SJCRH30 (cell line): ENCODE results near the gene RGS1. TPM values are rescaled to one million over a fixed set of nuclear protein-coding genes. Genes with fewer than 3 reads are reported as not detected.

Experiments used
- DNase-seq, 2 experiments: peaks; one replicate each; pipeline ENCODE4 v3.0.0-alpha.2; 2015 to 2020
- H3K27ac ChIP-seq: fragments of 250-450 bp; sonication (Bioruptor Pico); 2 replicates; pipeline ENCODE4 v1.5.1; 2020; ENCODE audit warnings: mild to moderate bottlenecking, moderate library complexity
- H3K27me3 ChIP-seq: fragments of 250-450 bp; sonication (Bioruptor Pico); 2 replicates; pipeline ENCODE4 v1.5.1; 2020; ENCODE audit warnings: mild to moderate bottlenecking, moderate library complexity
- H3K36me3 ChIP-seq: fragments of 250-450 bp; sonication (Bioruptor Pico); 2 replicates; pipeline ENCODE4 v1.5.1; 2020; ENCODE audit warnings: mild to moderate bottlenecking, moderate library complexity
- H3K4me1 ChIP-seq: fragments of 250-450 bp; sonication (Bioruptor Pico); 2 replicates; pipeline ENCODE4 v1.5.1; 2020; ENCODE audit warnings: mild to moderate bottlenecking, moderate library complexity
- H3K4me3 ChIP-seq: fragments of 250-450 bp; sonication (Bioruptor Pico); 2 replicates; pipeline ENCODE4 v1.5.1; 2020; ENCODE audit warnings: mild to moderate bottlenecking, moderate library complexity
- H3K9me3 ChIP-seq: fragments of 250-450 bp; sonication (Bioruptor Pico); replicated peaks from 2 replicates; pipeline ENCODE4 v1.5.1; 2020; ENCODE audit warnings: mild to moderate bottlenecking, moderate library complexity
- total RNA-seq: library from RNA; depleted of rRNA; stranded (reverse); fragments of >200 nt; shearing (Covaris generic); gene quantifications from 2 replicates; pipeline ENCODE4 v1.2.3, GENCODE V29; 2014

RGS1 gene
- total RNA-seq, 1 experiment from 2014 or later, result not detected

- no peak overlapping the region for H3K4me3 ChIP-seq
- no peaks in the 10 kb centered on the region for H3K4me1 ChIP-seq
- H3K36me3 ChIP-seq, result no peaks in the 10 kb centered on the region
- no peaks in the 10 kb centered on the region for H3K9me3 ChIP-seq
- no peak for DNase-seq
- no peaks in the 10 kb centered on the region for H3K27me3 ChIP-seq
- no peak overlapping the region for H3K27ac ChIP-seq
Measured at GRCh38 chr1:192587386-192588266, 12.1 kb downstream of the RGS1 start.

- no peak overlapping the region for H3K4me3 ChIP-seq
- no peak for DNase-seq
- no peaks in the 10 kb centered on the region for H3K4me1 ChIP-seq
- H3K36me3 ChIP-seq, result no peaks in the 10 kb centered on the region
- H3K9me3 ChIP-seq, result no peaks in the 10 kb centered on the region
- H3K27me3 ChIP-seq, result no peaks in the 10 kb centered on the region
- no peak overlapping the region for H3K27ac ChIP-seq
Measured at GRCh38 chr1:192588546-192588945, 13.0 kb downstream of the RGS1 start.

GRCh38 chr1:192589813-192590212, 14.2 kb downstream of the RGS1 start:
- Histone ChIP-seq H3K4me1 (no peaks in the 10 kb centered on the region), H3K4me3 (no peak overlapping the region), H3K27ac (no peak overlapping the region), H3K36me3 (no peaks in the 10 kb centered on the region), H3K9me3 (no peaks in the 10 kb centered on the region), H3K27me3 (no peaks in the 10 kb centered on the region)
- DNase-seq, result no peak

- H3K4me3 ChIP-seq, result no peak overlapping the region
- H3K36me3 ChIP-seq, result no peaks in the 10 kb centered on the region
- no peak for DNase-seq
- H3K9me3 ChIP-seq, result no peaks in the 10 kb centered on the region
- no peaks in the 10 kb centered on the region for H3K27me3 ChIP-seq
- H3K27ac ChIP-seq, result no peak overlapping the region
- H3K4me1 ChIP-seq, result no peaks in the 10 kb centered on the region
Measured at GRCh38 chr1:192592517-192592916, 16.9 kb downstream of the RGS1 start.

GRCh38 chr1:192592981-192593708, 17.6 kb downstream of the RGS1 start:
- no peak for DNase-seq
- H3K36me3 ChIP-seq, result no peaks in the 10 kb centered on the region
- no peaks in the 10 kb centered on the region for H3K4me1 ChIP-seq
- H3K4me3 ChIP-seq, result no peak overlapping the region
- H3K27me3 ChIP-seq, result no peaks in the 10 kb centered on the region
- H3K9me3 ChIP-seq, result no peaks in the 10 kb centered on the region
- H3K27ac ChIP-seq, result no peak overlapping the region

- no peak overlapping the region for H3K27ac ChIP-seq
- DNase-seq, result no peak
- H3K27me3 ChIP-seq, result no peaks in the 10 kb centered on the region
- H3K4me3 ChIP-seq, result no peak overlapping the region
- no peaks in the 10 kb centered on the region for H3K4me1 ChIP-seq
- H3K9me3 ChIP-seq, result no peaks in the 10 kb centered on the region
- H3K36me3 ChIP-seq, result no peaks in the 10 kb centered on the region
Measured at GRCh38 chr1:192595299-192595698, 19.7 kb downstream of the RGS1 start.

GRCh38 chr1:192598589-192598988, 23.0 kb downstream of the RGS1 start:
- Histone ChIP-seq H3K4me1 (no peaks in the 10 kb centered on the region), H3K9me3 (no peaks in the 10 kb centered on the region), H3K27me3 (no peaks in the 10 kb centered on the region), H3K4me3 (no peak overlapping the region), H3K27ac (no peak overlapping the region), H3K36me3 (no peaks in the 10 kb centered on the region)
- DNase-seq, result no peak

- no peaks in the 10 kb centered on the region for H3K27me3 ChIP-seq
- H3K9me3 ChIP-seq, result no peaks in the 10 kb centered on the region
- H3K36me3 ChIP-seq, result no peaks in the 10 kb centered on the region
- no peak overlapping the region for H3K27ac ChIP-seq
- no peaks in the 10 kb centered on the region for H3K4me1 ChIP-seq
- no peak for DNase-seq
- H3K4me3 ChIP-seq, result no peak overlapping the region
Measured at GRCh38 chr1:192600275-192600674, 24.7 kb downstream of the RGS1 start.

- Histone ChIP-seq H3K27me3 (no peaks in the 10 kb centered on the region), H3K4me1 (no peaks in the 10 kb centered on the region), H3K36me3 (no peaks in the 10 kb centered on the region), H3K9me3 (no peaks in the 10 kb centered on the region), H3K27ac (no peak overlapping the region), H3K4me3 (no peak overlapping the region)
- no peak for DNase-seq
Measured at GRCh38 chr1:192601143-192601542, 25.6 kb downstream of the RGS1 start.

- H3K27me3 ChIP-seq, result no peaks in the 10 kb centered on the region
- no peaks in the 10 kb centered on the region for H3K36me3 ChIP-seq
- H3K4me3 ChIP-seq, result no peak overlapping the region
- H3K27ac ChIP-seq, result no peak overlapping the region
- H3K4me1 ChIP-seq, result no peaks in the 10 kb centered on the region
- DNase-seq, result no peak
- no peaks in the 10 kb centered on the region for H3K9me3 ChIP-seq
Measured at GRCh38 chr1:192601567-192601966, 26.0 kb downstream of the RGS1 start.

- Histone ChIP-seq H3K36me3 (no peaks in the 10 kb centered on the region), H3K9me3 (no peaks in the 10 kb centered on the region), H3K27me3 (no peaks in the 10 kb centered on the region), H3K4me1 (no peaks in the 10 kb centered on the region), H3K27ac (no peak overlapping the region), H3K4me3 (no peak overlapping the region)
- no peak for DNase-seq
Measured at GRCh38 chr1:192602757-192603156, 27.2 kb downstream of the RGS1 start.

GRCh38 chr1:192603218-192603787, 27.7 kb downstream of the RGS1 start:
- no peak for DNase-seq
- Histone ChIP-seq H3K27ac (no peak overlapping the region), H3K4me1 (no peaks in the 10 kb centered on the region), H3K4me3 (no peak overlapping the region), H3K36me3 (no peaks in the 10 kb centered on the region), H3K27me3 (no peaks in the 10 kb centered on the region), H3K9me3 (no peaks in the 10 kb centered on the region)

GRCh38 chr1:192604979-192605620, 29.5 kb downstream of the RGS1 start:
- Histone ChIP-seq H3K4me1 (no peaks in the 10 kb centered on the region), H3K4me3 (no peak overlapping the region), H3K36me3 (no peaks in the 10 kb centered on the region), H3K27me3 (no peaks in the 10 kb centered on the region), H3K9me3 (no peaks in the 10 kb centered on the region), H3K27ac (no peak overlapping the region)
- peak in 1 of 2 experiments; percentile 6 for DNase-seq

- Histone ChIP-seq H3K9me3 (no peaks in the 10 kb centered on the region), H3K4me3 (no peak overlapping the region), H3K36me3 (no peaks in the 10 kb centered on the region), H3K27me3 (no peaks in the 10 kb centered on the region), H3K27ac (no peak overlapping the region), H3K4me1 (no peaks in the 10 kb centered on the region)
- no peak for DNase-seq
Measured at GRCh38 chr1:192608671-192609070, 33.1 kb downstream of the RGS1 start.
